ENCODE measurements around the gene FAM168B.

- TF ChIP-seq YY1 (IDR thresholded peaks at IDR 0.05; ENCODE audit: insufficient read depth, insufficient read length) (no peak), ZNF274 (IDR thresholded peaks at IDR 0.05; ENCODE audit: low read depth, low read length) (no peak), SUZ12 (IDR thresholded peaks at IDR 0.05; ENCODE audit: extremely low read depth, insufficient read depth, insufficient read length) (no peak)
Observed at GRCh38 chr2:131030478-131030971, 62.7 kb downstream of the FAM168B start.
